ENCODE results near the gene IPO4.

GRCh38 chr14:24144451-24144850 lies 44.2 kb downstream of the IPO4 start:
- no peak for TF ChIP-seq POLR2A (IDR thresholded peaks at IDR 0.05)
- no peak for TF ChIP-seq EP300 (IDR thresholded peaks at IDR 0.05)

All from ovary (tissue), 1 donor.